Measurements from ENCODE around the gene ABCG1. TPM values are rescaled to one million over a fixed set of nuclear protein-coding genes. Genes with fewer than 3 reads are reported as not detected.

Gene ABCG1
- total and polyA plus RNA-seq, 2 donors (not counting 3 experiments of a cell fraction or from before 2014, with no cell fraction given): 6.7 to 19.6 TPM

DNA sequence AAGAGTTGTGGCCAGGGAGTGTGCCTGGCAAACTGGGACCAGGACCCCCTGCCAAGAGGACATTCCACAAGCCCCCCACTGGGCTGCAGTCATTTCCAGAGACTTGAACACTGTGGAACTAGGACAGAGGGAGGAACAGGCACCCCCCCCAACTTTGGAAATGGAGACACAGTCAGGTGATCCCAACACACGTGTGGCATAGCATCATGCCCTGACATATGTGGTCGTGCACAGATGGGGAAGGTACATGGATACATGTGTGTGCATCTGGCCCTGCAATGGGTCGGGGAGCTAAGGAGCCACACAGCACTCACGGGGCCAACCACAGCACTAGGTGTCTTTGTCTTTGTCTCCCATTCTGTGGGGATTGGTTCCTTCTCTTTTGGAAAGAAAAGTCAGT lies 102.9 kb downstream of the ABCG1 start:
- ChIA-PET CTCF (interaction anchor here (1.0 kb wide), 1 partner anchor 12 kb away, joined by 4 read pairs; no protein-coding TSS in a partner anchor), POLR2A (no interaction called here)
- Histone ChIP-seq H3K27me3 (ENCODE audit: control insufficient read depth in 2 of 2, insufficient read depth in 2 of 2, low read length in 2 of 2) (peaks cover 0 to 12% of the 10 kb centered on the region in 2 experiments), H3K4me1 (ENCODE audit: control insufficient read depth, extremely low read depth, insufficient read depth, low read length) (no peaks in the 10 kb centered on the region), H3K27ac (ENCODE audit: insufficient read depth, low read depth, low read length) (no peak overlapping the region), H3K4me3 (replicated peaks in 1 of 3; ENCODE audit: insufficient read depth in 1 of 3, low read depth in 1 of 3, low read length in 3 of 3) (no peak overlapping the region), H2AFZ (ENCODE audit: low read depth, low read length) (no peak overlapping the region), H3K79me2 (ENCODE audit: control insufficient read depth, insufficient read depth, low read length) (no peaks in the 10 kb centered on the region), H3K9ac (replicated peaks; ENCODE audit: extremely low read depth, insufficient read depth, low read length) (no peak overlapping the region), H3K9me3 (replicated peaks; ENCODE audit: control insufficient read depth, insufficient read depth, low read length) (no peaks in the 10 kb centered on the region), H3K36me3 (ENCODE audit: control insufficient read depth in 2 of 2, extremely low read depth in 1 of 2, insufficient read depth in 2 of 2, low read length in 2 of 2) (no peaks in the 10 kb centered on the region), H3K9me1 (replicated peaks; ENCODE audit: control insufficient read depth, extremely low read depth, insufficient read depth, low read length) (no peaks in the 10 kb centered on the region), H3K4me2 (ENCODE audit: insufficient read depth, low read length) (no peak overlapping the region), H4K20me1 (replicated peaks; ENCODE audit: control insufficient read depth, extremely low read depth, insufficient read depth, low read length) (no peaks in the 10 kb centered on the region)
- no peak for DNase-seq (ENCODE audit: low read depth, low spot score)
- intact Hi-C loops (cut with micrococcal nuclease): no loop called here
- BruUV-seq (replicated peaks): no TSS peak
- TF ChIP-seq MYC (IDR thresholded peaks at IDR 0.05; ENCODE audit: low read depth, low read length): no peak
- dilution Hi-C loops (cut with MboI; ENCODE audit: extremely low pct_ligation_motif_present, low sequenced_read_pairs): no loop called here
- FAIRE-seq: no peak

- Histone ChIP-seq H3K4me2 (ENCODE audit: insufficient read depth, low read length) (no peak overlapping the region), H3K36me3 (ENCODE audit: control insufficient read depth in 2 of 2, extremely low read depth in 1 of 2, insufficient read depth in 2 of 2, low read length in 2 of 2) (no peaks in the 10 kb centered on the region), H3K79me2 (ENCODE audit: control insufficient read depth, insufficient read depth, low read length) (no peaks in the 10 kb centered on the region), H3K9me1 (replicated peaks; ENCODE audit: control insufficient read depth, extremely low read depth, insufficient read depth, low read length) (no peaks in the 10 kb centered on the region), H2AFZ (ENCODE audit: low read depth, low read length) (no peak overlapping the region), H3K9me3 (replicated peaks; ENCODE audit: control insufficient read depth, insufficient read depth, low read length) (no peaks in the 10 kb centered on the region), H3K4me1 (ENCODE audit: control insufficient read depth, extremely low read depth, insufficient read depth, low read length) (no peaks in the 10 kb centered on the region), H3K9ac (replicated peaks; ENCODE audit: extremely low read depth, insufficient read depth, low read length) (no peak overlapping the region), H3K4me3 (replicated peaks in 1 of 3; ENCODE audit: insufficient read depth in 1 of 3, low read depth in 1 of 3, low read length in 3 of 3) (no peak overlapping the region), H4K20me1 (replicated peaks; ENCODE audit: control insufficient read depth, extremely low read depth, insufficient read depth, low read length) (no peaks in the 10 kb centered on the region), H3K27me3 (ENCODE audit: control insufficient read depth in 2 of 2, insufficient read depth in 2 of 2, low read length in 2 of 2) (peaks cover 0 to 18% of the 10 kb centered on the region in 2 experiments), H3K27ac (ENCODE audit: insufficient read depth, low read depth, low read length) (no peak overlapping the region)
- BruUV-seq (replicated peaks): no TSS peak
- DNase-seq (ENCODE audit: low read depth, low spot score): no peak
- TF ChIP-seq POLR2A (IDR thresholded peaks at IDR 0.05; ENCODE audit: low read depth, low read length) (no peak), MAX (IDR thresholded peaks at IDR 0.05; ENCODE audit: insufficient read depth, insufficient read length) (no peak), MYC (IDR thresholded peaks at IDR 0.05; ENCODE audit: low read depth, low read length) (no peak), JUN (IDR thresholded peaks at IDR 0.05; ENCODE audit: borderline replicate concordance, insufficient read depth, insufficient read length, low read depth) (no peak), FOS (IDR thresholded peaks at IDR 0.05; ENCODE audit: borderline replicate concordance, insufficient read depth, low read length) (no peak), GATA2 (IDR thresholded peaks at IDR 0.05; ENCODE audit: insufficient read depth, insufficient read length, low read depth, low read length) (no peak), POLR2AphosphoS5 (IDR thresholded peaks at IDR 0.05; ENCODE audit: insufficient read depth, low read depth, low read length) (no peak)
- TF ChIP-seq, protein P1, sequence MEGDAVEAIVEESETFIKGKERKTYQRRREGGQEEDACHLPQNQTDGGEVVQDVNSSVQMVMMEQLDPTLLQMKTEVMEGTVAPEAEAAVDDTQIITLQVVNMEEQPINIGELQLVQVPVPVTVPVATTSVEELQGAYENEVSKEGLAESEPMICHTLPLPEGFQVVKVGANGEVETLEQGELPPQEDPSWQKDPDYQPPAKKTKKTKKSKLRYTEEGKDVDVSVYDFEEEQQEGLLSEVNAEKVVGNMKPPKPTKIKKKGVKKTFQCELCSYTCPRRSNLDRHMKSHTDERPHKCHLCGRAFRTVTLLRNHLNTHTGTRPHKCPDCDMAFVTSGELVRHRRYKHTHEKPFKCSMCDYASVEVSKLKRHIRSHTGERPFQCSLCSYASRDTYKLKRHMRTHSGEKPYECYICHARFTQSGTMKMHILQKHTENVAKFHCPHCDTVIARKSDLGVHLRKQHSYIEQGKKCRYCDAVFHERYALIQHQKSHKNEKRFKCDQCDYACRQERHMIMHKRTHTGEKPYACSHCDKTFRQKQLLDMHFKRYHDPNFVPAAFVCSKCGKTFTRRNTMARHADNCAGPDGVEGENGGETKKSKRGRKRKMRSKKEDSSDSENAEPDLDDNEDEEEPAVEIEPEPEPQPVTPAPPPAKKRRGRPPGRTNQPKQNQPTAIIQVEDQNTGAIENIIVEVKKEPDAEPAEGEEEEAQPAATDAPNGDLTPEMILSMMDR (IDR thresholded peaks at IDR 0.05; ENCODE audit: extremely low read depth in 1 of 2, insufficient read depth in 1 of 2, low read depth in 1 of 2, low read length in 2 of 2): no peak
- intact Hi-C loops (cut with micrococcal nuclease): no loop called here
- dilution Hi-C loops (cut with MboI; ENCODE audit: extremely low pct_ligation_motif_present, low sequenced_read_pairs): no loop called here
- ChIA-PET CTCF (interaction anchor here (1.9 kb wide), 1 partner anchor 15 kb away, joined by 7 read pairs; no protein-coding TSS in a partner anchor), POLR2A (no interaction called here)
- no peak for FAIRE-seq
Observed at GRCh38 chr21:42324896-42325295, 106.0 kb downstream of the ABCG1 start.

Measured in endothelial cell of umbilical vein (primary cell).